PC-9 (cell line): ENCODE measurements around the gene ANKRD26. TPM values are rescaled to one million over a fixed set of nuclear protein-coding genes. Genes with fewer than 3 reads are reported as not detected.

Source experiments
- BruUV-seq: library from RNA; stranded (reverse); fragments of 400-500 nt; replicated peaks from 2 replicates; lab custom pipeline; 2021; lab: Mats Ljungman, UMichigan
- CTCF ChIA-PET: fragments of 300-600 bp; sonication (Branson Sonifier 250); formaldehyde crosslinking; loops from one replicate; lab custom pipeline; 2022; ENCODE audit warnings: antibody characterized with exemption; lab: Charles Lee
- POLR2A ChIA-PET: fragments of 300-600 bp; sonication (Branson Sonifier 250); formaldehyde crosslinking; loops from one replicate; lab custom pipeline; 2022; ENCODE audit warnings: antibody characterized with exemption; ENCODE audit not compliant: unreplicated experiment; lab: Charles Lee
- DNase-seq, 2 experiments: peaks; one replicate each; pipeline versions ENCODE4 v3.0.0 to v3.0.0-alpha.2; 2015 to 2022; ENCODE audit warnings: mixed read lengths in 1 of 2
- H2AFZ ChIP-seq: fragments of 200-600 bp; sonication (generic); 2 replicates; pipeline ENCODE4 v1.8.1; 2017; ENCODE audit warnings: antibody characterized with exemption
- H3F3A ChIP-seq: fragments of 200-600 bp; sonication (generic); 2 replicates; pipeline ENCODE4 v1.8.1; 2017; ENCODE audit warnings: antibody characterized with exemption, mild to moderate bottlenecking, low read depth; ENCODE audit not compliant: insufficient read depth
- H3K27ac ChIP-seq: fragments of 200-600 bp; sonication (generic); 2 replicates; pipeline ENCODE4 v1.6.1; 2016; ENCODE audit warnings: mixed run types
- H3K27me3 ChIP-seq: fragments of 200-600 bp; sonication (generic); 2 replicates; pipeline ENCODE4 v1.6.1; 2016; ENCODE audit warnings: low read depth, mixed run types; ENCODE audit not compliant: insufficient read depth
- H3K36me3 ChIP-seq: fragments of 200-600 bp; sonication (generic); 2 replicates; pipeline ENCODE4 v1.6.1; 2016; ENCODE audit warnings: low read depth, mixed run types
- H3K4me1 ChIP-seq: fragments of 200-600 bp; sonication (generic); replicated peaks from 2 replicates; pipeline ENCODE4 v1.6.1; 2016; ENCODE audit warnings: mixed run types; ENCODE audit not compliant: insufficient read depth
- H3K4me2 ChIP-seq: fragments of 200-600 bp; sonication (generic); 2 replicates; pipeline ENCODE4 v1.6.1; 2017; ENCODE audit warnings: mixed run types
- H3K4me3 ChIP-seq: fragments of 200-600 bp; sonication (generic); 2 replicates; pipeline ENCODE4 v1.6.1; 2016; ENCODE audit warnings: mixed run types
- H3K79me2 ChIP-seq: fragments of 200-600 bp; sonication (generic); 2 replicates; pipeline ENCODE4 v1.6.1; 2017; ENCODE audit warnings: low read depth, mixed run types
- H3K9me2 ChIP-seq: fragments of 200-600 bp; sonication (generic); 2 replicates; pipeline ENCODE4 v1.8.1; 2017; ENCODE audit warnings: mild to moderate bottlenecking; ENCODE audit not compliant: insufficient read depth
- H3K9me3 ChIP-seq: fragments of 200-600 bp; sonication (generic); 2 replicates; pipeline ENCODE4 v1.8.1; 2016; ENCODE audit warnings: low read depth; ENCODE audit not compliant: insufficient read depth
- H4K20me1 ChIP-seq: fragments of 200-600 bp; sonication (generic); 2 replicates; pipeline ENCODE4 v1.8.1; 2017; ENCODE audit not compliant: insufficient read depth
- CTCF ChIP-seq: fragments of 200-600 bp; sonication (generic); conservative IDR thresholded peaks from 2 replicates; pipeline ENCODE4 v1.6.1; 2017; ENCODE audit warnings: mixed run types, antibody characterized with exemption, mild to moderate bottlenecking, moderate library complexity
- EZH2 ChIP-seq: fragments of 200-600 bp; sonication (generic); IDR thresholded peaks from 2 replicates; pipeline ENCODE4 v1.8.0; 2017; ENCODE audit warnings: antibody characterized with exemption, low read depth
- intact Hi-C: fragments of 100-400 bp; cut with micrococcal nuclease; formaldehyde crosslinking; loops from one replicate; pipeline ENCODE4 v1.10.0; 2022; ENCODE audit not compliant: unreplicated experiment
- total RNA-seq: library from RNA; stranded (reverse); gene quantifications from 2 replicates; pipeline ENCODE4 v1.2.3, GENCODE V29; 2021

The ANKRD26 gene
- total RNA-seq, 1 experiment from 2014 or later = 12.9 TPM

GRCh38 chr10:26987851-26988250 is 112.4 kb downstream of the ANKRD26 start:
- Histone ChIP-seq H2AFZ (no peak overlapping the region), H3K4me2 (no peak overlapping the region), H3K27ac (no peak overlapping the region), H3K4me1 (no peaks in the 10 kb centered on the region), H3K36me3 (no peaks in the 10 kb centered on the region), H4K20me1 (no peaks in the 10 kb centered on the region), H3K4me3 (no peak overlapping the region), H3K9me3 (no peaks in the 10 kb centered on the region), H3K79me2 (no peaks in the 10 kb centered on the region), H3F3A (no peaks in the 10 kb centered on the region), H3K9me2 (no peaks in the 10 kb centered on the region), H3K27me3 (no peaks in the 10 kb centered on the region)
- DNase-seq = no peak
- intact Hi-C loops = no loop called here
- BruUV-seq = no TSS peak
- TF ChIP-seq CTCF (no peak), EZH2 (no peak)
- POLR2A ChIA-PET = no interaction called here
- CTCF ChIA-PET = no interaction called here

GRCh38 chr10:26983156-26983555 is 117.1 kb downstream of the ANKRD26 start:
- Histone ChIP-seq H4K20me1 (no peaks in the 10 kb centered on the region), H3K27ac (no peak overlapping the region), H3K9me2 (no peaks in the 10 kb centered on the region), H3K27me3 (no peaks in the 10 kb centered on the region), H3K4me2 (no peak overlapping the region), H2AFZ (no peak overlapping the region), H3K4me3 (no peak overlapping the region), H3K79me2 (no peaks in the 10 kb centered on the region), H3K9me3 (no peaks in the 10 kb centered on the region), H3K4me1 (no peaks in the 10 kb centered on the region), H3K36me3 (no peaks in the 10 kb centered on the region), H3F3A (no peaks in the 10 kb centered on the region)
- no TSS peak for BruUV-seq
- intact Hi-C loops = no loop called here
- TF ChIP-seq EZH2 = no peak
- no peak for TF ChIP-seq CTCF
- ChIA-PET CTCF (no interaction called here), POLR2A (no interaction called here)
- DNase-seq = no peak

- TF ChIP-seq EZH2 (no peak), CTCF (no peak)
- Histone ChIP-seq H3K79me2 (no peaks in the 10 kb centered on the region), H3K36me3 (no peaks in the 10 kb centered on the region), H3F3A (no peaks in the 10 kb centered on the region), H3K9me2 (no peaks in the 10 kb centered on the region), H2AFZ (no peak overlapping the region), H4K20me1 (no peaks in the 10 kb centered on the region), H3K9me3 (no peaks in the 10 kb centered on the region), H3K4me1 (no peaks in the 10 kb centered on the region), H3K4me3 (no peak overlapping the region), H3K27me3 (no peaks in the 10 kb centered on the region), H3K4me2 (no peak overlapping the region), H3K27ac (no peak overlapping the region)
- no peak for DNase-seq
- no TSS peak for BruUV-seq
- intact Hi-C loops = no loop called here
- CTCF ChIA-PET = no interaction called here
- POLR2A ChIA-PET = no interaction called here
Measured at GRCh38 chr10:26982058-26982457, 118.2 kb downstream of the ANKRD26 start.
